HG02852 (cell line): ENCODE results near the gene ICAM1.
"Not testable (repeated sequence)": the region's sequence is repeated elsewhere in the genome, so short reads cannot be mapped to it uniquely, and the experiment has no call there.

ENCODE experiments used
- ATAC-seq: cut with Tn5 transposase; IDR thresholded peaks from one replicate; pipeline ENCODE4 v1.9.1; 2021; ENCODE audit warnings: mild to moderate bottlenecking, moderate library complexity; ENCODE audit not compliant: unreplicated experiment

The ICAM1 gene

GRCh38 chr19:10270616-10271394 lies at the start of gene ICAM1:
ICAM1 (plus strand) TSS chr19:10271120; CDS start chr19:10271160, 40 bp downstream.
- peak; percentile 45 for ATAC-seq

GRCh38 chr19:10222201-10222890 lies 48.6 kb upstream of the ICAM1 start:
- no peak for ATAC-seq

GRCh38 chr19:10223488-10224213 lies 47.3 kb upstream of the ICAM1 start:
- no peak for ATAC-seq

GRCh38 chr19:10224337-10224736 lies 46.6 kb upstream of the ICAM1 start:
- ATAC-seq = no peak

GRCh38 chr19:10226021-10226375 lies 44.9 kb upstream of the ICAM1 start:
- ATAC-seq = no peak

- no peak for ATAC-seq
Observed at GRCh38 chr19:10226376-10227025, 44.4 kb upstream of the ICAM1 start.

GRCh38 chr19:10227026-10227971 lies 43.6 kb upstream of the ICAM1 start:
- no peak for ATAC-seq

GRCh38 chr19:10228393-10228792 lies 42.5 kb upstream of the ICAM1 start:
- ATAC-seq = no peak

GRCh38 chr19:10228920-10229319 lies 42.0 kb upstream of the ICAM1 start:
- ATAC-seq = no peak

- no peak for ATAC-seq
Observed at GRCh38 chr19:10230173-10230860, 40.6 kb upstream of the ICAM1 start.

GRCh38 chr19:10230861-10231611 lies 39.9 kb upstream of the ICAM1 start, which contains the start of gene S1PR2:
S1PR2 (minus strand) TSS chr19:10231331; CDS start chr19:10224905, 6,426 bp downstream.
- ATAC-seq = peak; percentile 46

- ATAC-seq = no peak
Observed at GRCh38 chr19:10231612-10232228, 39.2 kb upstream of the ICAM1 start.

GRCh38 chr19:10233946-10234345 lies 37.0 kb upstream of the ICAM1 start:
- no peak for ATAC-seq

- ATAC-seq = no peak
Observed at GRCh38 chr19:10235003-10235402, 35.9 kb upstream of the ICAM1 start.

- ATAC-seq = not testable (repeated sequence)
Observed at GRCh38 chr19:10235409-10235808, 35.5 kb upstream of the ICAM1 start.

GRCh38 chr19:10237702-10238101 lies 33.2 kb upstream of the ICAM1 start:
- no peak for ATAC-seq

GRCh38 chr19:10238172-10238783 lies 32.6 kb upstream of the ICAM1 start:
- ATAC-seq = no peak
